Lower leg skin (tissue), 3 donors: Measurements from ENCODE around the gene GH2.
"Not testable (repeated sequence)": the region's sequence is repeated elsewhere in the genome, so short reads cannot be mapped to it uniquely, and the experiment has no call there.

ENCODE experiments used
- POLR2A ChIP-seq, 2 donors: fragments of 450-650 bp; IDR thresholded peaks; one replicate each; pipeline ENCODE4 v1.6.1; 2016 to 2017; ENCODE audit warnings: antibody characterized with exemption in 2 of 2, mild to moderate bottlenecking in 1 of 2, moderate library complexity in 1 of 2
- TF ChIP-seq, protein P1 (sequence below), 3 donors: fragments of 450-650 bp; IDR thresholded peaks; one replicate each; pipeline ENCODE4 v1.5.1; 2016; ENCODE audit warnings: antibody characterized with exemption in 3 of 3, mild to moderate bottlenecking in 3 of 3, moderate library complexity in 2 of 3

DNA sequence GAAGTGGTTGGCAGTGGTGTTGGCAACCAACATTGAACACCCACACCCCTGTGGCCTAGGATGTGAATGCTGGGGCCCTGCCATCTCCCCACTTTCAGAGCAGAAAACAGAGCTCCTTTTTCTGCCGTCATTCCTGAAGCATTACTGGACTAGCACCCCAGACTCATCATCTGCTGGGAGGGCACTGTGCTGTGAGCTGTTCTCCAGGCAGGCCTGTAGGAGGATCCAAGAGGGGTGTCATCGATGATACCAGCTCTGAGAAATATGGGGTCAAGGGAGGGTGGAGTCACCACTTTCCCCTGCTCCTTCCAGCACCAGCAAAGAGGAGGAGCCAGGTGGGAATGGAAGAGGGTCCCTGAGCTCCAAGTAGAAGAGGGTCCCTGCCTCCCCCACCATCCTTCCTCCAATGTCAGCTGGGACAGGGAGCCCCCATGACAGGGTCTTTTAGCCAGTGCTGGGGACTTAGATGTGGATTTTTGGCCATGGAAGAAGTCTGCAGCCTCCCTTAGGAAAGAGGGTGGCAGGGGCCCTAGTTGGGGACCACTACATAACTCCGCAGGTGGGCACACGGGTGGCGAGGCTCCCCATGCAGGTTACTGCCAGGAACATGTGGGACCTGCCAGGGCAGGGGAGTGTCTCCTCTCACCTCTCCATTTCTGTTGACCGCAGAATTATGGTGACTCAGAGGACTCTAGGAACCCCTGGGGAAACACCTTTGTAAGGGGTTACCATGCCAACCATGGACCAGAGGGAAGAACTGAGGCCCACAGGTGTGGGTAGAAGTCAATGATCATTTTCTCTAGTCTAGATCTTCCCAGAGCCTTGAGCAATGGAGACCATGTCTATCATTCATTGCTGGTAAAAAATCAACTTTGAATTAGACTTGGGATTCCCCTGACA is 17.4 kb upstream of the GH2 start:
- not testable (repeated sequence) for TF ChIP-seq POLR2A (IDR thresholded peaks at IDR 0.05)
- TF ChIP-seq, protein P1, sequence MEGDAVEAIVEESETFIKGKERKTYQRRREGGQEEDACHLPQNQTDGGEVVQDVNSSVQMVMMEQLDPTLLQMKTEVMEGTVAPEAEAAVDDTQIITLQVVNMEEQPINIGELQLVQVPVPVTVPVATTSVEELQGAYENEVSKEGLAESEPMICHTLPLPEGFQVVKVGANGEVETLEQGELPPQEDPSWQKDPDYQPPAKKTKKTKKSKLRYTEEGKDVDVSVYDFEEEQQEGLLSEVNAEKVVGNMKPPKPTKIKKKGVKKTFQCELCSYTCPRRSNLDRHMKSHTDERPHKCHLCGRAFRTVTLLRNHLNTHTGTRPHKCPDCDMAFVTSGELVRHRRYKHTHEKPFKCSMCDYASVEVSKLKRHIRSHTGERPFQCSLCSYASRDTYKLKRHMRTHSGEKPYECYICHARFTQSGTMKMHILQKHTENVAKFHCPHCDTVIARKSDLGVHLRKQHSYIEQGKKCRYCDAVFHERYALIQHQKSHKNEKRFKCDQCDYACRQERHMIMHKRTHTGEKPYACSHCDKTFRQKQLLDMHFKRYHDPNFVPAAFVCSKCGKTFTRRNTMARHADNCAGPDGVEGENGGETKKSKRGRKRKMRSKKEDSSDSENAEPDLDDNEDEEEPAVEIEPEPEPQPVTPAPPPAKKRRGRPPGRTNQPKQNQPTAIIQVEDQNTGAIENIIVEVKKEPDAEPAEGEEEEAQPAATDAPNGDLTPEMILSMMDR (IDR thresholded peaks at IDR 0.05): not testable (repeated sequence)
